HCT116 (cell line): ENCODE results near the gene TIMM21. TPM values are rescaled to one million over a fixed set of nuclear protein-coding genes. Genes with fewer than 3 reads are reported as not detected.

Source experiments
- ATAC-seq: fragments of 200-7000 bp; cut with Tn5 transposase; 2 replicates; pipeline ENCODE4 v1.9.1; 2020; ENCODE audit warnings: mild to moderate bottlenecking, moderate library complexity
- BruUV-seq: library from RNA; stranded (reverse); fragments of 400-500 nt; replicated peaks from 2 replicates; lab custom pipeline; 2021; lab: Mats Ljungman, UMichigan
- CTCF ChIA-PET: fragments of 300-600 bp; sonication (Branson Sonifier 250); formaldehyde crosslinking; loops from one replicate; lab custom pipeline; 2021; ENCODE audit warnings: antibody characterized with exemption; lab: Charles Lee
- POLR2A ChIA-PET: fragments of 300-600, 350-600 bp; sonication (Branson Sonifier 250); formaldehyde crosslinking; loops from one replicate; lab custom pipeline; 2021; ENCODE audit warnings: antibody characterized with exemption; lab: Charles Lee
- RAD21 ChIA-PET, 2 experiments: fragments of 300-600 bp; sonication (Branson Sonifier 250); formaldehyde crosslinking; loops; one replicate each; lab custom pipeline; 2023; ENCODE audit warnings: low total read pairs in 2 of 2; ENCODE audit not compliant: uncharacterized antibody in 2 of 2, unreplicated experiment in 2 of 2, low non-redundant PET in 1 of 2; lab: Charles Lee
- DNase-seq: peaks from one replicate; pipeline ENCODE4 v3.0.0-alpha.2; 2010; ENCODE audit warnings: low read depth, low spot score
- H2AFZ ChIP-seq: fragments of 200-600 bp; shearing (Covaris generic), sonication (generic); 2 replicates; pipeline ENCODE4 v1.6.1; 2017; ENCODE audit warnings: low read depth, mixed run types, mixed read lengths, antibody characterized with exemption, low read length; ENCODE audit not compliant: poor library complexity, severe bottlenecking
- H3K27ac ChIP-seq: 2 replicates; pipeline ENCODE4 v1.5.1; 2012; ENCODE audit warnings: low read depth, low read length
- H3K27me3 ChIP-seq: fragments of 200-600 bp; sonication (generic); 2 replicates; pipeline ENCODE4 v1.6.1; 2016; ENCODE audit warnings: mixed run types, low read length, mixed read lengths; ENCODE audit not compliant: insufficient read depth
- H3K36me3 ChIP-seq, 2 experiments: fragments of 200-500 bp in 1 of 2; fragments of 200-600 bp in 1 of 2; sonication (Bioruptor generic) in 1 of 2; sonication (generic) in 1 of 2; 2 replicates each; pipeline versions ENCODE4 v1.5.1 to v1.6.1; 2014 to 2016; ENCODE audit warnings: low read length in 2 of 2, inconsistent platforms in 1 of 2, mixed read lengths in 1 of 2, mixed run types in 1 of 2; ENCODE audit not compliant: insufficient read depth in 2 of 2, control insufficient read depth in 1 of 2
- H3K4me1 ChIP-seq, 2 experiments: fragments of 200-600 bp in 1 of 2; sonication (generic) in 1 of 2; 2 replicates each; pipeline versions ENCODE4 v1.5.1 to v1.6.1; 2012 to 2017; ENCODE audit warnings: low read length in 2 of 2, inconsistent platforms in 1 of 2, mild to moderate bottlenecking in 1 of 2, mixed read lengths in 1 of 2, mixed run types in 1 of 2, moderate library complexity in 1 of 2; ENCODE audit not compliant: insufficient read depth in 2 of 2, control insufficient read depth in 1 of 2
- H3K4me2 ChIP-seq: fragments of 200-600 bp; sonication (generic); 2 replicates; pipeline ENCODE4 v1.6.1; 2017; ENCODE audit warnings: mixed run types, low read length, mixed read lengths
- H3K4me3 ChIP-seq, 2 experiments: fragments of 200-600 bp in 1 of 2; sonication (generic) in 1 of 2; replicated peaks in 1 of 2; 2 replicates each; pipeline ENCODE4 v1.5.1; 2011 to 2016; ENCODE audit warnings: low read length in 2 of 2, control low read depth in 1 of 2, low read depth in 1 of 2, mild to moderate bottlenecking in 1 of 2, mixed read lengths in 1 of 2, mixed run types in 1 of 2
- H3K79me2 ChIP-seq: fragments of 200-600 bp; sonication (generic); 2 replicates; pipeline ENCODE4 v1.6.1; 2017; ENCODE audit warnings: mild to moderate bottlenecking, mixed run types, low read length, moderate library complexity, mixed read lengths; ENCODE audit not compliant: insufficient read depth
- H3K9ac ChIP-seq: fragments of 200-600 bp; sonication (generic); 2 replicates; pipeline ENCODE4 v1.6.1; 2016; ENCODE audit warnings: low read length, mixed read lengths
- H3K9me2 ChIP-seq: fragments of 200-600 bp; sonication (generic), shearing (Covaris generic); 2 replicates; pipeline ENCODE4 v1.6.1; 2017; ENCODE audit warnings: mixed run types, mild to moderate bottlenecking, moderate library complexity; ENCODE audit not compliant: insufficient read depth
- H3K9me3 ChIP-seq, 2 experiments: fragments of 200-500 bp in 1 of 2; fragments of 200-600 bp in 1 of 2; sonication (Bioruptor generic) in 1 of 2; sonication (generic) in 1 of 2; 2 replicates each; pipeline ENCODE4 v1.6.1; 2014 to 2017; ENCODE audit warnings: low read length in 2 of 2, mixed read lengths in 2 of 2, inconsistent platforms in 1 of 2, low read depth in 1 of 2, mild to moderate bottlenecking in 1 of 2, mixed run types in 1 of 2, moderate library complexity in 1 of 2; ENCODE audit not compliant: control insufficient read depth in 1 of 2, insufficient read depth in 1 of 2
- H4K20me1 ChIP-seq: fragments of 200-600 bp; sonication (generic), shearing (Covaris generic); 2 replicates; pipeline ENCODE4 v1.6.1; 2017; ENCODE audit warnings: mixed run types, mild to moderate bottlenecking, moderate library complexity; ENCODE audit not compliant: insufficient read depth
- EZH2 ChIP-seq: fragments of 200-600 bp; sonication (generic); IDR thresholded peaks from 2 replicates; pipeline ENCODE4 v1.6.1; 2017; ENCODE audit warnings: antibody characterized with exemption, mixed run types
- SIN3A ChIP-seq: IDR thresholded peaks from 2 replicates; pipeline ENCODE4 v1.6.1; 2012; ENCODE audit warnings: low read depth
- intact Hi-C: fragments of 100-400 bp; cut with micrococcal nuclease; formaldehyde crosslinking; loops from 2 replicates; pipeline ENCODE4 v1.10.0; 2022
- total RNA-seq: library from RNA; stranded (reverse); gene quantifications from one replicate; pipeline ENCODE4 v1.2.1, GENCODE V29; 2021; ENCODE audit not compliant: unreplicated experiment
- TF ChIP-seq, protein P1 (sequence below): IDR thresholded peaks from 2 replicates; pipeline ENCODE4 v1.6.1; 2012
- TF ChIP-seq, protein P2 (sequence below): IDR thresholded peaks from 2 replicates; pipeline ENCODE4 v1.6.1; 2012; ENCODE audit warnings: low read depth

The TIMM21 gene
- total RNA-seq, 1 experiment from 2014 or later = 33.3 TPM

DNA sequence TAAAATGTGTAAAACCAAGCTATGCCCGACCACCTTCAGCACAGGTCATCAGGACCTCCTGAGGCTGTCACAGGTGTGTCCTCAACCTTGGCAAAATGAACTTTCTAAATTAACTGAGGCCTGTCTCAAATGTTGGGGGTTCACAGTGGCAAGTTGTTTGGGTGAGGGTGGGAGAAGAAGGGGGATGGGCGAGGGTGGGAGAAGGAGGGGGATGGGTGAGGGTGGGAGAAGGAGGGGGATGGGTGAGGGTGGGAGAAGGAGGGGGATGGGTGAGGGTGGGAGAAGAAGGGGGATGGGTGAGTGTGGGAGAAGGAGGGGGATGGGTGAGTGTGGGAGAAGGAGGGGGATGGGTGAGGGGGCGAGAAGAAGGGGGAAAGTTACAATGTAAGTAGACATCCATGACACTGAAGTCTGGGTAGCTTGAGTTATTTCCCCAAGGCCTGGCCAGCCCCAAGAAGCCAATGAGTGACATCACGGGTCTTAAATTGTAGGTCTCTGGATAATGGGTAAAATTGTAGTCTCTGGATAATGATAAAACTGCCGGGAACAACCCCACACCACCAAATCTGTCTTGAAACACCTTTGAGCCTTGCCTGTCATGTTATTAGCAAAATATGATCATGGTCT is 56.3 kb downstream of the TIMM21 start:
- intact Hi-C loops = no loop called here
- Histone ChIP-seq H3K4me2 (no peak overlapping the region), H3K27me3 (no peaks in the 10 kb centered on the region), H3K9me3 (no peaks in the 10 kb centered on the region), H4K20me1 (no peaks in the 10 kb centered on the region), H3K79me2 (no peaks in the 10 kb centered on the region), H3K9me2 (no peaks in the 10 kb centered on the region), H2AFZ (no peak overlapping the region), H3K9ac (no peak overlapping the region), H3K36me3 (no peaks in the 10 kb centered on the region), H3K4me3 (no peak overlapping the region), H3K27ac (no peak overlapping the region), H3K4me1 (no peaks in the 10 kb centered on the region)
- ChIA-PET POLR2A (no interaction called here), CTCF (no interaction called here), RAD21 (interaction anchor here in 1 of 2 experiments (0.7 kb wide), 1 partner anchor 110 kb away, joined by 3 read pairs; no protein-coding TSS in a partner anchor)
- no peak for ATAC-seq
- TF ChIP-seq SIN3A (no peak), EZH2 (no peak)
- TF ChIP-seq, protein P1, sequence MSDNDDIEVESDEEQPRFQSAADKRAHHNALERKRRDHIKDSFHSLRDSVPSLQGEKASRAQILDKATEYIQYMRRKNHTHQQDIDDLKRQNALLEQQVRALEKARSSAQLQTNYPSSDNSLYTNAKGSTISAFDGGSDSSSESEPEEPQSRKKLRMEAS = no peak
- TF ChIP-seq, protein P2, sequence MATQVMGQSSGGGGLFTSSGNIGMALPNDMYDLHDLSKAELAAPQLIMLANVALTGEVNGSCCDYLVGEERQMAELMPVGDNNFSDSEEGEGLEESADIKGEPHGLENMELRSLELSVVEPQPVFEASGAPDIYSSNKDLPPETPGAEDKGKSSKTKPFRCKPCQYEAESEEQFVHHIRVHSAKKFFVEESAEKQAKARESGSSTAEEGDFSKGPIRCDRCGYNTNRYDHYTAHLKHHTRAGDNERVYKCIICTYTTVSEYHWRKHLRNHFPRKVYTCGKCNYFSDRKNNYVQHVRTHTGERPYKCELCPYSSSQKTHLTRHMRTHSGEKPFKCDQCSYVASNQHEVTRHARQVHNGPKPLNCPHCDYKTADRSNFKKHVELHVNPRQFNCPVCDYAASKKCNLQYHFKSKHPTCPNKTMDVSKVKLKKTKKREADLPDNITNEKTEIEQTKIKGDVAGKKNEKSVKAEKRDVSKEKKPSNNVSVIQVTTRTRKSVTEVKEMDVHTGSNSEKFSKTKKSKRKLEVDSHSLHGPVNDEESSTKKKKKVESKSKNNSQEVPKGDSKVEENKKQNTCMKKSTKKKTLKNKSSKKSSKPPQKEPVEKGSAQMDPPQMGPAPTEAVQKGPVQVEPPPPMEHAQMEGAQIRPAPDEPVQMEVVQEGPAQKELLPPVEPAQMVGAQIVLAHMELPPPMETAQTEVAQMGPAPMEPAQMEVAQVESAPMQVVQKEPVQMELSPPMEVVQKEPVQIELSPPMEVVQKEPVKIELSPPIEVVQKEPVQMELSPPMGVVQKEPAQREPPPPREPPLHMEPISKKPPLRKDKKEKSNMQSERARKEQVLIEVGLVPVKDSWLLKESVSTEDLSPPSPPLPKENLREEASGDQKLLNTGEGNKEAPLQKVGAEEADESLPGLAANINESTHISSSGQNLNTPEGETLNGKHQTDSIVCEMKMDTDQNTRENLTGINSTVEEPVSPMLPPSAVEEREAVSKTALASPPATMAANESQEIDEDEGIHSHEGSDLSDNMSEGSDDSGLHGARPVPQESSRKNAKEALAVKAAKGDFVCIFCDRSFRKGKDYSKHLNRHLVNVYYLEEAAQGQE = no peak
- no TSS peak for BruUV-seq
- DNase-seq = no peak

Other genes starting within 250 kb of the TIMM21 start
- 1.1 TPM for gene FBXO15, start 689 bp upstream of the TIMM21 start, total RNA-seq
- gene CYB5A, start 143.4 kb downstream of the TIMM21 start, total RNA-seq = 37.7 TPM
- gene C18orf63, start 167.3 kb downstream of the TIMM21 start, total RNA-seq = not detected